GM19239 (cell line): ENCODE data around the gene ZBTB18.

Experiments
- DNase-seq: peaks from one replicate; pipeline ENCODE4 v3.0.0; 2011; ENCODE audit warnings: low spot score; ENCODE audit not compliant: insufficient read length
- FAIRE-seq: peaks from 2 replicates; lab custom pipeline; 2011; peaks lifted over from hg19 to GRCh38; lab: Jason Lieb, UNC

The ZBTB18 gene

GRCh38 chr1:244057474-244058385 lies 6.6 kb downstream of the ZBTB18 start:
- DNase-seq, result no peak
- no peak for FAIRE-seq

GRCh38 chr1:244060117-244060516 lies 9.0 kb downstream of the ZBTB18 start:
- FAIRE-seq, result no peak

GRCh38 chr1:244060686-244061085 lies 9.6 kb downstream of the ZBTB18 start:
- peak; percentile 52 for FAIRE-seq

More at GRCh38 chr1:244060117-244060516, 9.0 kb downstream of the ZBTB18 start:
- no peak for DNase-seq

GRCh38 chr1:244062156-244062725 lies 11.2 kb downstream of the ZBTB18 start:
- DNase-seq (no peak), FAIRE-seq (no peak)

More at GRCh38 chr1:244060686-244061085, 9.6 kb downstream of the ZBTB18 start:
- DNase-seq, result no peak

GRCh38 chr1:244063498-244063897 lies 12.4 kb downstream of the ZBTB18 start:
- DNase-seq (no peak), FAIRE-seq (no peak)

GRCh38 chr1:244064621-244065020 lies 13.5 kb downstream of the ZBTB18 start:
- DNase-seq (no peak), FAIRE-seq (no peak)

- DNase-seq (no peak), FAIRE-seq (no peak)
Measured at GRCh38 chr1:244065063-244065793, 14.1 kb downstream of the ZBTB18 start.

GRCh38 chr1:244065960-244066388 lies 14.9 kb downstream of the ZBTB18 start:
- DNase-seq, result no peak
- FAIRE-seq, result no peak

GRCh38 chr1:244066954-244067716 lies 16.1 kb downstream of the ZBTB18 start:
- no peak for DNase-seq
- no peak for FAIRE-seq

- DNase-seq, result no peak
- FAIRE-seq, result no peak
Measured at GRCh38 chr1:244067893-244068292, 16.8 kb downstream of the ZBTB18 start.

- DNase-seq (no peak), FAIRE-seq (no peak)
Measured at GRCh38 chr1:244068567-244068966, 17.5 kb downstream of the ZBTB18 start.

GRCh38 chr1:244069326-244069898 lies 18.3 kb downstream of the ZBTB18 start:
- no peak for DNase-seq
- FAIRE-seq, result no peak

- peak; percentile 35 for DNase-seq
- peak; percentile 76 for FAIRE-seq
Measured at GRCh38 chr1:244074559-244075171, 23.6 kb downstream of the ZBTB18 start.

- peak; percentile 77 for FAIRE-seq
- no peak for DNase-seq
Measured at GRCh38 chr1:244075247-244075722, 24.2 kb downstream of the ZBTB18 start.

- FAIRE-seq (no peak), DNase-seq (no peak)
Measured at GRCh38 chr1:244076740-244077139, 25.7 kb downstream of the ZBTB18 start.

- DNase-seq (no peak), FAIRE-seq (no peak)
Measured at GRCh38 chr1:244077473-244078220, 26.6 kb downstream of the ZBTB18 start.

GRCh38 chr1:244080343-244080929 lies 29.4 kb downstream of the ZBTB18 start:
- FAIRE-seq (no peak), DNase-seq (no peak)

- FAIRE-seq (no peak), DNase-seq (no peak)
Measured at GRCh38 chr1:244082969-244083368, 31.9 kb downstream of the ZBTB18 start.
